GM10266 (cell line): ENCODE data around the gene ARHGEF26.

ENCODE experiments used
- DNase-seq: peaks from one replicate; pipeline ENCODE4 v3.0.0; 2012; ENCODE audit errors: extremely low spot score
- TF ChIP-seq, protein P1 (sequence below): IDR thresholded peaks from 2 replicates; pipeline ENCODE4 v1.5.1; 2012; ENCODE audit warnings: mild to moderate bottlenecking, low read depth; ENCODE audit not compliant: control insufficient read depth, insufficient read depth; ENCODE audit errors: missing control alignments

ARHGEF26 gene

DNA sequence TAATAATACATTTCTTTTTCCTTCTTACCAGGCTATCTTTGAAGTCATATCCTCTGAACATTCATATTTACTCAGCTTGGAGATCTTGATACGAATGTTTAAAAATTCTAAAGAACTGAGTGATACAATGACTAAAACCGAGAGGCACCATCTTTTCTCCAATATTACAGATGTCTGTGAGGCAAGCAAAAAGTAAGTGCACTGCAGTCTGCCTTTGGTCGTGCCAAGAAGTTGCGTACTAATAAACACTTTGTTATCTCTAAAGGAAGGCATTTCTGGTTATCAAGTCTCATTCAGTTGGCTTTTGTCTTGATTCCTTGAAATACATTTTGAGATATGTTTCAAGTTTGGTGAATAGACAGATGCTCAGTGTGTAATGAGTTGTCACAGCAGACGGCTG is 31.6 kb downstream of the ARHGEF26 start:
- DNase-seq = no peak
- TF ChIP-seq, protein P1, sequence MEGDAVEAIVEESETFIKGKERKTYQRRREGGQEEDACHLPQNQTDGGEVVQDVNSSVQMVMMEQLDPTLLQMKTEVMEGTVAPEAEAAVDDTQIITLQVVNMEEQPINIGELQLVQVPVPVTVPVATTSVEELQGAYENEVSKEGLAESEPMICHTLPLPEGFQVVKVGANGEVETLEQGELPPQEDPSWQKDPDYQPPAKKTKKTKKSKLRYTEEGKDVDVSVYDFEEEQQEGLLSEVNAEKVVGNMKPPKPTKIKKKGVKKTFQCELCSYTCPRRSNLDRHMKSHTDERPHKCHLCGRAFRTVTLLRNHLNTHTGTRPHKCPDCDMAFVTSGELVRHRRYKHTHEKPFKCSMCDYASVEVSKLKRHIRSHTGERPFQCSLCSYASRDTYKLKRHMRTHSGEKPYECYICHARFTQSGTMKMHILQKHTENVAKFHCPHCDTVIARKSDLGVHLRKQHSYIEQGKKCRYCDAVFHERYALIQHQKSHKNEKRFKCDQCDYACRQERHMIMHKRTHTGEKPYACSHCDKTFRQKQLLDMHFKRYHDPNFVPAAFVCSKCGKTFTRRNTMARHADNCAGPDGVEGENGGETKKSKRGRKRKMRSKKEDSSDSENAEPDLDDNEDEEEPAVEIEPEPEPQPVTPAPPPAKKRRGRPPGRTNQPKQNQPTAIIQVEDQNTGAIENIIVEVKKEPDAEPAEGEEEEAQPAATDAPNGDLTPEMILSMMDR = no peak

DNA sequence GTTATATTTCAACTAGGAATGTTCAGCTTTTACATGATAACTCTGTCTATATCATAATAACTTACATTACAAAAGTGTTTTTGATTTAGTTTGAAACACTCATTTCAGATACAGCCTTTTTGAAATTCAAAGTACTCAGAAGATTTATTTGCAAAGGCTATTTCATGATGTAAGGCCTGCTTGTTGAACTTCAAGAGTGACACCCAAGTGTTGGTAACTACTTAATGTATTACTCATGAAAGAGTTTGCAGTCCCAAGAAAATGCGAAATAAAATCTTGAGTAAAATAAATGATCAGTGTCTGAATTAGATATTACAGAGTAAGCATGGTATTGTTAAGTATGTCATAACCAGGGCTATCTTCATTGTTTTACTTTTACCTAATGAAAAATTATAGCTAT is 35.3 kb downstream of the ARHGEF26 start:
- no peak for DNase-seq
- TF ChIP-seq, protein P1 = no peak

DNA sequence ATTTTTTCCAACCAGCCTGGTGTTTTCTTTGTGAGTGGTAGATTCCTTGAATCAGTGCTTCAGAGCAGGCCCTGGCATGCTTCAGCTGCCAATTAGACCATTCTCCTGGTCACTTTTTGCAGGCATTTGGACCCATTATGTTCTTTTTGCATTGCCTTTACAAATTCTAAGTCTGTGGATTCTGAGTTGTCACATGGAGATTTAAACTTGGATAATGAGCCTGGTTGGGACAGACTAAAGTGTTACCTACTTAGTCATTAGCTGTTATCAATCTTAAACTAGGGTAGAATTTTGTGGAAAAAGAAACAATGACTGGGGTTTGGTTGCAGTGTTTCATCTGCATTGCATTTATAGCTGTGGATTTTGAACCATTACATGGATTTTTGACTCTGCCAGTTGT is 40.6 kb downstream of the ARHGEF26 start:
- DNase-seq = no peak
- TF ChIP-seq, protein P1 = no peak

DNA sequence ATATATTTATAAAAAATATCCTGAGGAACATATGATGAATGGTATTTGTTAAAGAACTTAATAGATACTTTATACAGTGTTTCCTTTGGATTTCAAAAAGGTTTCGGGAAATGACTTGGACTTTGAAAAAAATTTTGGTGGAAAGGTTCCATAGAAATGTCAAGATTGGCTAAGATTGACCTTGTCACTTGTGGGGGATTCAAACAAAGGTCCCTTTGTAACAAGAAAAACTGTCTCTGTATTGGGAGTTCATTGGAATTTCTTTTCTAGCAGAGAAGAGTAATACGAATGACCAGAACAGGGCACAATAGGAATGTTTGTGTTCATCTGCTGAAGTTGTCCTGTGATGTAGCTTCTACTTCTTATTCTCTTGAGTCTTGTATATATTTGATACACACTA is 43.2 kb downstream of the ARHGEF26 start:
- no peak for DNase-seq
- TF ChIP-seq, protein P1 = no peak

DNA sequence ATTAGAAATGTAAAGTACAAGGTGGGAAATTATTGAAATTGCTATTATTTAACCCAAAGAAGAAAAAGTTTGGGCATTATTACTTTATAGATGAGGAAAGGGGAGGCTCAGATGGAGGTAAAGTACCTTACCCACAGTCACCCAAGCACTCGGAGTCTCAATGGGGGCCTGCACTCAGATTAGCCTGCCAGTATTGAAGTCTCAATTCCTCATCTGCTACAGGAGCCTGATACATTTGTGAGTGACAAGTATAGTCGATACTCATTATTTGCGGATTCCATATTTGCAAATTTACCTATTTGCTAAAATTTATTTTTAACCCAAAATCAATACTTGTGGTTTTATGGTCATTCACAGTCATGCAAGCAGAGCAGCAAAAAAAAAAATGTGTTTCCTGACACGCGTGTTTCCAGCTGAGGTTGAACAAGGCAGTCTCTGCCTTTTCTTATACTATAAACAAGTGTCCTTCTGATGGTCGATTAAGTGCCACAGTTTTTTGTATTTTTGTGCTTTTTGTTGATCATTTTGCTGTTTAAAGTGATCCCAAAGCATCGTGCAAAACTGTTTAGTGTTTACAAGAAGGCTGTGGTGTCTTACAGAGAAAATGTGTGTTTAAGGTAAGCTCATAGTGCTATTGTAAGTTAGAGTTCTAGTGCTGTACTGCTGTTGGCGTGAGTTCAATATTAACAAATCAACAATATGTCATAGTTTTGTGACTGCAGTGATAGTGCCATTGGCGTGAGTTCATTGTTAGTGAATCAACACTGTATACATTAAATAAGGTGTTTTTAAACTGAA is 48.0 kb downstream of the ARHGEF26 start:
- DNase-seq = no peak
- TF ChIP-seq, protein P1 = no peak

DNA sequence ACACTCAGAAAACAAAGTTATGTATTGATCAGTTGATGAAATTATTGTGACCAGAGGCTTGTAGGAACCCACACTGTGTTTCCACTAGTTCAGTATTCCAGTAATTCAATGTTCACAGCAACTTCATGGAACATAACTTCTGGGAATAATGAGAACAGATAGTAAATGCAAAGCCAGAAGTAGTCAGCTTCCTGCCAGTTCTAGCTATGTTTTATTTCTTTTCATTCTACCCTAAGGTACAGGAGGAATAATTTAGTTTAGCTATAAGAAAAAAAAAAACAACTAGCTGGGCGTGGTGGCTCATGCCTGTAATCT is 48.6 kb downstream of the ARHGEF26 start:
- TF ChIP-seq, protein P1 = no peak
- no peak for DNase-seq

DNA sequence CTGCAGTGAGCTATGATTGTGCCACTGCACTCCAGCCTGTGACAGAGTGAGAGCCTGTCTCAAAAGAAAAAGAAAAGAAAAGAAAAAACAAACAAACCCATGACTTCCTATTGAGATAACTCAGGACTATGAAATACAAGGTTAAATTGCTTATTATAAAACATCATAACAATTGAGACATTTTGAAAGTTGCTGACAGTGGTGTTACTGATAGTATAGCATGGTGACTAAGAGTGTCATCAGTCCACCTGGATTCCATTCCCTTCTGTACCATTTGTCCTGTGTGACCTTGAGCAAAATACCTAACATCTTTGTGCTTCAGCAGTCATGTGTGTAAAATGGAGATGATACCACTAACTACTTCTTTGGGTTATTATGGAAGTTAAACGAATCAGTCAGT is 49.1 kb downstream of the ARHGEF26 start:
- TF ChIP-seq, protein P1 = no peak
- DNase-seq = no peak
